GM18505 (cell line): ENCODE results near the gene DDX60.
"Not testable (repeated sequence)": the region's sequence is repeated elsewhere in the genome, so short reads cannot be mapped to it uniquely, and the experiment has no call there.

Source experiments
- ATAC-seq: cut with Tn5 transposase; IDR thresholded peaks from one replicate; pipeline ENCODE4 v1.9.1; 2021; ENCODE audit not compliant: unreplicated experiment
- POLR2A ChIP-seq: IDR thresholded peaks from 4 replicates; pipeline ENCODE4 v1.6.1; 2011; ENCODE audit warnings: borderline replicate concordance; ENCODE audit not compliant: insufficient read depth, insufficient read length; ENCODE audit errors: extremely low read depth

DDX60 gene

DNA sequence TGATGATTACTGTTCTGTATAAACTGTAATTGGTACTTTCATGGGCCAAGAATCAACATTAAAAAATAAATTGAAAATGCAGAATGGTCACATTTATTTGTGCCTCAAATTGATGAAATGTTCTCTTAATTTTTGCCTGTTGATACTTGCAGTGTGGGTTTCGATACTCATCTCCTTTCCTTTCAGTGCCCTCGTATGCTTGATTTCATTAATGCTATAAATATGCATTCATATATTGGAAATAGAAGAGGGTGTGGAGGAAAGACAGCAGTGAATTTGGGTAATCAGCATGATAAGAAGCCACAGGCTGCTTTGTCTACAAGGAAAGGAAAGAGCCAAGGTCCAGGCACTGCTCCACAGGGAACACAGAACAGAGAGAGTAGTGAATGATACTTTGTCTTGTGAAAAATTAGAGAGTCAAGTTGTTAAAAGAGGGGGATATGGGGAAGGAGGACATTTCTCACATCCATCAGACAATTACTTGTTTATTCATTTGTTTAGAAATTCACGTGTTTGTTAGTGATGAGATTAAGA lies 1.0 kb upstream of the DDX60 start:
- no peak for TF ChIP-seq POLR2A
- no peak for ATAC-seq

- TF ChIP-seq POLR2A: no peak
- ATAC-seq: no peak
Measured at GRCh38 chr4:168317621-168318020, 931 bp downstream of the DDX60 start.

DNA sequence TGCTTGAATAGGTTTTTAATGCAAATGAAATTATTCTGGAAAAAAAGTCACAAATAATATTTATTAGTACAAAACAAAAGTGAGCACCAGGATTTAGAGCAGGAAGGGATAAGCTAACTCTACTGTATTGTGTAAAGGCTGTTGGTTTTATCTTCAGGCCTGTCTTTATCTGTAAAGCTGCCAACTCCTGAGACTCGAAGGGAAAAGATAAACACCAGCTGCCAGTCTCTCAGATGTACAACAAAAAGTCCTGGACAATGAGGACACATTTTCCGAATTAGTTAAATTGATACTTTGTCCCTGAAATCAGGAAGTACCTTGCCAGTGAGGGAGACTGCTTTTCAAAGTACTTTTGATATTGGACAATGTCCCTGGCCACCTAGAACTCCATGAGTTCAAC lies 8.8 kb downstream of the DDX60 start:
- no peak for TF ChIP-seq POLR2A
- no peak for ATAC-seq

- no peak for TF ChIP-seq POLR2A
- ATAC-seq: no peak
Measured at GRCh38 chr4:168308912-168309311, 9.6 kb downstream of the DDX60 start.

GRCh38 chr4:168306476-168306875 lies 12.1 kb downstream of the DDX60 start:
- no peak for TF ChIP-seq POLR2A
- ATAC-seq: no peak

GRCh38 chr4:168304744-168305459 lies 13.7 kb downstream of the DDX60 start:
- TF ChIP-seq POLR2A: no peak
- no peak for ATAC-seq

- ATAC-seq: not testable (repeated sequence)
Measured at GRCh38 chr4:168303430-168303829, 15.1 kb downstream of the DDX60 start.

GRCh38 chr4:168293386-168293975 lies 25.1 kb downstream of the DDX60 start:
- ATAC-seq: no peak
- TF ChIP-seq POLR2A: no peak

- ATAC-seq: no peak
Measured at GRCh38 chr4:168291242-168291641, 27.3 kb downstream of the DDX60 start.

GRCh38 chr4:168285850-168286249 lies 32.7 kb downstream of the DDX60 start:
- ATAC-seq: not testable (repeated sequence)

More at GRCh38 chr4:168291242-168291641, 27.3 kb downstream of the DDX60 start:
- no peak for TF ChIP-seq POLR2A

GRCh38 chr4:168279556-168279955 lies 39.0 kb downstream of the DDX60 start:
- no peak for ATAC-seq
- no peak for TF ChIP-seq POLR2A

DNA sequence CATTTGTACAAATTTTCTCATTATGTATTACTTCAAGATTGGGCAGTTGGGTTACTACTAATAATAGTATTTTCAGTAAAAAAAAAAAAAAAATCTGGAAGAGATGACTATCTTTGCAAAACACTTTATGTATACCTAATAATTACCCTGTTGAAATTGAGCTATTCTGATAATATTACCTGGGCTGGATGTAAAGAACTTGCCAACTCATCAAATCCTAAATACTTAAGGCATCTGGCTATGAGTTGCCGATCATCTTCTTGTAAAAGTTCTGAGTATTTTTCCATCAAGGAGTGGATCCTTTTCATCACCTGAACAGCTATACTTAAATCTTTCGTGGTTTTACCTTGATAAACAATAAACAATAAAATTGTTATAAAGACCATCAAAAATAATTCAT lies 42.7 kb downstream of the DDX60 start:
- no peak for TF ChIP-seq POLR2A
- ATAC-seq: no peak

DNA sequence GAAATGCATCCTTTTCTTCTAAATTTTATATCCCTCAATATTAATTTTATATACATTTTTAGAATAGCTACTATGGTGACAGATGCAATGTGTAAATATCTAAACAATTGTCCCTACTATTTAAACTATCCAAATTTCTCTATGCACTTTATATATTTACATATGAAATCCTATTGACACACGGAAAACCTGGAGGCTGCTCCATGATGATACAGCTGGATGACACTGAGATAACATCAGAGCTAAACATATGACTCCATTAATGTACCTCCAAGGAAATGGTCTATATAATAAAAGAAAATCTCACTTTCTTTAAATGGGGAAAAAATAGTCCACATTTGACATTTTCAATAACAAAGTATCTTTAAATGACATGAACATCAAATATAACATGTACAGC lies 43.7 kb downstream of the DDX60 start:
- ATAC-seq: no peak
- TF ChIP-seq POLR2A: no peak

GRCh38 chr4:168273838-168274237 lies 44.7 kb downstream of the DDX60 start:
- no peak for TF ChIP-seq POLR2A
- no peak for ATAC-seq
